IMR-90 (cell line): ENCODE measurements around the gene PCSK6. TPM values are rescaled to one million over a fixed set of nuclear protein-coding genes. Genes with fewer than 3 reads are reported as not detected.

Experiments
- ATAC-seq: fragments of 200-7000 bp; cut with Tn5 transposase; 2 replicates; pipeline ENCODE4 v1.9.1; 2020; ENCODE audit warnings: low read depth, mild to moderate bottlenecking, moderate library complexity
- BruUV-seq: library from RNA; stranded (reverse); fragments of 400-500 nt; replicated peaks from 2 replicates; lab custom pipeline; 2021; lab: Mats Ljungman, UMichigan
- CTCF ChIA-PET: fragments of 300-600 bp; formaldehyde crosslinking; extraction: SDS; loops from one replicate; lab custom pipeline; 2021; ENCODE audit warnings: antibody characterized with exemption; lab: Yijun Ruan, JAX
- POLR2A ChIA-PET: fragments of 300-600 bp; sonication (Branson Sonifier 250); formaldehyde crosslinking; loops from one replicate; lab custom pipeline; 2022; ENCODE audit warnings: antibody characterized with exemption; ENCODE audit not compliant: unreplicated experiment; lab: Charles Lee
- DNase-seq: peaks from one replicate; pipeline ENCODE4 v3.0.0; 2013
- H2AFZ ChIP-seq: replicated peaks from 2 replicates; pipeline ENCODE3; 2013; ENCODE audit warnings: low read length, mild to moderate bottlenecking; ENCODE audit not compliant: poor library complexity
- H2AK5ac ChIP-seq: 2 replicates; pipeline ENCODE4 v1.6.1; 2013; ENCODE audit warnings: low read depth, low read length, inconsistent platforms
- H2AK9ac ChIP-seq: replicated peaks from 2 replicates; pipeline ENCODE3; 2013; ENCODE audit warnings: mild to moderate bottlenecking, low read depth, low read length, moderate library complexity; ENCODE audit not compliant: poor library complexity
- H2BK120ac ChIP-seq: 2 replicates; pipeline ENCODE4 v1.6.1; 2013; ENCODE audit warnings: low read depth, low read length, inconsistent platforms
- H2BK15ac ChIP-seq: 3 replicates; pipeline ENCODE4 v1.6.1; 2013; ENCODE audit warnings: low read depth, low read length, inconsistent platforms
- H2BK20ac ChIP-seq: 2 replicates; pipeline ENCODE4 v1.6.1; 2013; ENCODE audit warnings: low read depth, mild to moderate bottlenecking, inconsistent platforms, low read length, moderate library complexity
- H2BK5ac ChIP-seq: 2 replicates; pipeline ENCODE4 v1.6.1; 2013; ENCODE audit warnings: mild to moderate bottlenecking, low read depth, low read length, inconsistent platforms; ENCODE audit not compliant: poor library complexity, severe bottlenecking
- H3K14ac ChIP-seq: replicated peaks from 2 replicates; pipeline ENCODE4 v1.6.1; 2013; ENCODE audit warnings: low read depth, low read length, inconsistent platforms
- H3K18ac ChIP-seq: 2 replicates; pipeline ENCODE4 v1.6.1; 2013; ENCODE audit warnings: low read depth, low read length, control low read depth
- H3K23ac ChIP-seq: 2 replicates; pipeline ENCODE4 v1.6.1; 2013; ENCODE audit warnings: low read depth, low read length, inconsistent platforms
- H3K27ac ChIP-seq: 2 replicates; pipeline ENCODE4 v1.5.1; 2013; ENCODE audit warnings: mild to moderate bottlenecking, control low read depth, low read length; ENCODE audit not compliant: insufficient read depth
- H3K27me3 ChIP-seq: 2 replicates; pipeline ENCODE4 v1.6.1; 2013; ENCODE audit warnings: low read length; ENCODE audit not compliant: control insufficient read depth, insufficient read depth
- H3K36me3 ChIP-seq: 2 replicates; pipeline ENCODE4 v1.6.1; 2013; ENCODE audit warnings: low read length, mixed read lengths; ENCODE audit not compliant: control insufficient read depth, insufficient read depth
- H3K4ac ChIP-seq: 2 replicates; pipeline ENCODE4 v1.6.1; 2013; ENCODE audit warnings: low read depth, low read length, inconsistent platforms
- H3K4me1 ChIP-seq: 2 replicates; pipeline ENCODE4 v1.6.1; 2013; ENCODE audit warnings: low read length, mixed read lengths; ENCODE audit not compliant: control insufficient read depth, insufficient read depth
- H3K4me2 ChIP-seq: 2 replicates; pipeline ENCODE4 v1.6.1; 2013; ENCODE audit warnings: low read depth, mild to moderate bottlenecking, control low read depth, low read length, moderate library complexity
- H3K4me3 ChIP-seq: 2 replicates; pipeline ENCODE4 v1.5.1; 2013; ENCODE audit warnings: low read depth, mild to moderate bottlenecking, control low read depth, low read length, moderate library complexity; ENCODE audit not compliant: insufficient read depth
- H3K56ac ChIP-seq: 2 replicates; pipeline ENCODE4 v1.6.1; 2013; ENCODE audit warnings: low read length, inconsistent platforms; ENCODE audit not compliant: insufficient read depth; ENCODE audit errors: extremely low read depth
- H3K79me1 ChIP-seq, 2 experiments: 2 replicates each; pipeline ENCODE4 v1.6.1; 2013; ENCODE audit warnings: low read length in 2 of 2, inconsistent platforms in 1 of 2, low read depth in 1 of 2
- H3K9ac ChIP-seq: 2 replicates; pipeline ENCODE4 v1.6.1; 2013; ENCODE audit warnings: low read depth, low read length, control low read depth
- H3K9me1 ChIP-seq: 2 replicates; pipeline ENCODE4 v1.6.1; 2013; ENCODE audit warnings: low read length, inconsistent platforms; ENCODE audit not compliant: insufficient read depth
- H3K9me3 ChIP-seq: 2 replicates; pipeline ENCODE4 v1.6.1; 2013; ENCODE audit warnings: low read length; ENCODE audit not compliant: control insufficient read depth, insufficient read depth
- H4K20me1 ChIP-seq: 2 replicates; pipeline ENCODE4 v1.6.1; 2013; ENCODE audit warnings: low read length, inconsistent platforms; ENCODE audit not compliant: insufficient read depth
- H4K5ac ChIP-seq: 2 replicates; pipeline ENCODE4 v1.6.1; 2013; ENCODE audit warnings: mild to moderate bottlenecking, low read depth, low read length, control low read depth
- H4K8ac ChIP-seq, 2 experiments: 2 replicates each; pipeline ENCODE4 v1.6.1; 2013; ENCODE audit warnings: low read depth in 2 of 2, low read length in 2 of 2, control low read depth in 1 of 2, inconsistent platforms in 1 of 2
- H4K91ac ChIP-seq: 2 replicates; pipeline ENCODE4 v1.6.1; 2013; ENCODE audit warnings: low read depth, low read length, inconsistent platforms; ENCODE audit not compliant: insufficient read depth
- BHLHE40 ChIP-seq: fragments of 150-350 bp; IDR thresholded peaks from 2 replicates; pipeline ENCODE4 v1.6.1; 2016; ENCODE audit warnings: mild to moderate bottlenecking, low read depth, low read length
- CEBPB ChIP-seq: IDR thresholded peaks from 2 replicates; pipeline ENCODE4 v1.6.1; 2012; ENCODE audit warnings: low read depth, low read length, improper control_type of control experiment
- CHD1 ChIP-seq: IDR thresholded peaks from 2 replicates; pipeline ENCODE4 v1.6.1; 2012; ENCODE audit warnings: low read depth, low read length, improper control_type of control experiment
- ELK1 ChIP-seq: fragments of 150-350 bp; IDR thresholded peaks from 2 replicates; pipeline ENCODE4 v1.6.1; 2016; ENCODE audit warnings: low read depth, mild to moderate bottlenecking, low read length, moderate library complexity, borderline replicate concordance
- FOS ChIP-seq: fragments of 150-350 bp; IDR thresholded peaks from 2 replicates; pipeline ENCODE4 v1.6.1; 2016; ENCODE audit warnings: low read depth, low read length
- MAFK ChIP-seq: IDR thresholded peaks from 2 replicates; pipeline ENCODE4 v1.6.1; 2012; ENCODE audit warnings: low read depth, low read length, improper control_type of control experiment
- MAZ ChIP-seq: IDR thresholded peaks from 2 replicates; pipeline ENCODE4 v1.6.1; 2012; ENCODE audit warnings: low read depth, mild to moderate bottlenecking, low read length, improper control_type of control experiment, moderate library complexity, borderline replicate concordance
- MXI1 ChIP-seq: IDR thresholded peaks from 2 replicates; pipeline ENCODE4 v1.6.1; 2012; ENCODE audit warnings: low read depth, mild to moderate bottlenecking, low read length, moderate library complexity, borderline replicate concordance
- POLR2A ChIP-seq: IDR thresholded peaks from 2 replicates; pipeline ENCODE4 v1.6.1; 2012; ENCODE audit warnings: mild to moderate bottlenecking, low read depth, low read length
- RAD21 ChIP-seq: IDR thresholded peaks from 2 replicates; pipeline ENCODE4 v1.6.1; 2012; ENCODE audit warnings: low read length, improper control_type of control experiment
- RCOR1 ChIP-seq: IDR thresholded peaks from 2 replicates; pipeline ENCODE4 v1.6.1; 2012; ENCODE audit warnings: mild to moderate bottlenecking, low read length, improper control_type of control experiment; ENCODE audit not compliant: insufficient replicate concordance
- RFX5 ChIP-seq: IDR thresholded peaks from 2 replicates; pipeline ENCODE4 v1.8.0; 2012; ENCODE audit warnings: low read depth, mild to moderate bottlenecking, low read length, moderate library complexity
- SMC3 ChIP-seq: fragments of 150-350 bp; IDR thresholded peaks from 2 replicates; pipeline ENCODE4 v1.6.1; 2016; ENCODE audit warnings: low read depth, mild to moderate bottlenecking, antibody characterized with exemption, low read length, moderate library complexity
- USF2 ChIP-seq: fragments of 150-350 bp; IDR thresholded peaks from 2 replicates; pipeline ENCODE4 v1.6.1; 2017; ENCODE audit warnings: mild to moderate bottlenecking, antibody characterized with exemption, low read length, low read depth
- WGBS, 2 experiments: methylation state at CpG; one replicate each; pipeline versions ENCODE4 v1.1.5 to v1.1.7; 2013; ENCODE audit warnings: missing lambda C conversion rate in 2 of 2; ENCODE audit not compliant: insufficient read length in 1 of 2; ENCODE audit errors: extremely low coverage in 2 of 2; 5-methylcytosine and 5-hydroxymethylcytosine counted together
- dilution Hi-C: fragments of 300-500 bp; cut with HindIII; formaldehyde crosslinking; loops from one replicate; pipeline ENCODE4 v1.14.3; 2018; ENCODE audit warnings: low sequenced_read_pairs; ENCODE audit not compliant: unreplicated experiment
- in situ Hi-C: fragments of 300-500 bp; cut with MboI; formaldehyde crosslinking; loops from 3 replicates; pipeline ENCODE4 v1.14.3; 2019; ENCODE audit warnings: low sequenced_read_pairs, inconsistent platforms, mixed read lengths
- intact Hi-C: fragments of 100-400 bp; cut with micrococcal nuclease; formaldehyde crosslinking; loops from 2 replicates; pipeline ENCODE4 v1.10.0; 2022
- polyA plus RNA-seq, 3 experiments: library from polyadenylated mRNA; depleted of rRNA; stranded (reverse); fragments of >200 nt; gene quantifications; 2 replicates each; pipeline ENCODE4 v1.2.3, GENCODE V29; 2012; ENCODE audit warnings: low replicate concordance in 1 of 3
- total RNA-seq: library from RNA; depleted of rRNA; stranded (reverse); fragments of >200 nt; gene quantifications from 2 replicates; pipeline ENCODE4 v1.2.3, GENCODE V29; 2012
- TF ChIP-seq, protein P1 (sequence below): conservative IDR thresholded peaks from 2 replicates; pipeline ENCODE4 v1.5.1; 2012; ENCODE audit warnings: mild to moderate bottlenecking, low read depth, low read length, improper control_type of control experiment

PCSK6 gene
- total and polyA plus RNA-seq, 2 of the 4 experiments (the other 2 are of a cell fraction): not detected

DNA sequence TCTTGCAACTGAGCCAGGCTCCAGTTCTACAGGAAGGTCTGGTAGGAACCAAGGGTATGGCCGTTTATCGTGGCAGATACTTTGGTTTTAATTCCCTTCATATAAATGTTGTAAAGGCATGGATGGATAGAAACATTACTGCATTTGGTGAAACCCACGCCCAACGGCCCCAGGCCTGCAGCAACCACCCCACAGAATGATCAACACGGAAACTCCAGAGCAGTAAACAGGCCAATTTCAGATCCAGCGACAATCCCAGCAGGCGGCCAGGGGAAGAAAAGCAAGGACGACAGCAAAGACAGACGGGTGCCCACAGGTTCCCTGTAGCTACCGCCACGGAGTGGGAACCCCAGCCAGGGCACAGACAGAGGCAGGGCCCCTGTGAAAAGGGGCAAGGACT is 32.6 kb upstream of the PCSK6 start:
- H3K27ac ChIP-seq: no peak overlapping the region
- H3K4me2 ChIP-seq: no peak overlapping the region
- intact Hi-C loops: no loop called here
- no peak overlapping the region for H3K18ac ChIP-seq
- POLR2A ChIA-PET: no interaction called here
- dilution Hi-C loops: no loop called here
- no peak overlapping the region for H3K9ac ChIP-seq
- H2BK20ac ChIP-seq: no peak overlapping the region
- no TSS peak for BruUV-seq
- H2BK15ac ChIP-seq: no peak overlapping the region
- no peak overlapping the region for H2AFZ ChIP-seq
- CTCF ChIA-PET: no interaction called here
- H2BK5ac ChIP-seq: no peak overlapping the region
- H3K4ac ChIP-seq: no peak overlapping the region
- H3K4me3 ChIP-seq: no peak overlapping the region
- no peak overlapping the region for H2AK5ac ChIP-seq
- no peak for ATAC-seq
- no peaks in the 10 kb centered on the region for H3K9me1 ChIP-seq
- H4K20me1 ChIP-seq: no peaks in the 10 kb centered on the region
- H3K23ac ChIP-seq: no peak overlapping the region
- H4K91ac ChIP-seq: no peak overlapping the region
- 63% methylated on average over 4 of the region's 11 CpGs; no CpG with 5 or more reads in 1 of the 2 experiments for WGBS, 2 experiments
- H3K79me1 ChIP-seq: no peaks in the 10 kb centered on the region
- no peak overlapping the region for H4K5ac ChIP-seq
- H3K56ac ChIP-seq: no peak overlapping the region
- H3K36me3 ChIP-seq: no peaks in the 10 kb centered on the region
- no peaks in the 10 kb centered on the region for H3K4me1 ChIP-seq
- TF ChIP-seq MXI1: no peak
- TF ChIP-seq FOS: no peak
- TF ChIP-seq CHD1: no peak
- no peak for TF ChIP-seq RFX5
- no peak for TF ChIP-seq MAZ
- TF ChIP-seq BHLHE40: no peak
- TF ChIP-seq MAFK: no peak
- TF ChIP-seq USF2: no peak
- no peak for TF ChIP-seq CEBPB
- TF ChIP-seq, protein P1, sequence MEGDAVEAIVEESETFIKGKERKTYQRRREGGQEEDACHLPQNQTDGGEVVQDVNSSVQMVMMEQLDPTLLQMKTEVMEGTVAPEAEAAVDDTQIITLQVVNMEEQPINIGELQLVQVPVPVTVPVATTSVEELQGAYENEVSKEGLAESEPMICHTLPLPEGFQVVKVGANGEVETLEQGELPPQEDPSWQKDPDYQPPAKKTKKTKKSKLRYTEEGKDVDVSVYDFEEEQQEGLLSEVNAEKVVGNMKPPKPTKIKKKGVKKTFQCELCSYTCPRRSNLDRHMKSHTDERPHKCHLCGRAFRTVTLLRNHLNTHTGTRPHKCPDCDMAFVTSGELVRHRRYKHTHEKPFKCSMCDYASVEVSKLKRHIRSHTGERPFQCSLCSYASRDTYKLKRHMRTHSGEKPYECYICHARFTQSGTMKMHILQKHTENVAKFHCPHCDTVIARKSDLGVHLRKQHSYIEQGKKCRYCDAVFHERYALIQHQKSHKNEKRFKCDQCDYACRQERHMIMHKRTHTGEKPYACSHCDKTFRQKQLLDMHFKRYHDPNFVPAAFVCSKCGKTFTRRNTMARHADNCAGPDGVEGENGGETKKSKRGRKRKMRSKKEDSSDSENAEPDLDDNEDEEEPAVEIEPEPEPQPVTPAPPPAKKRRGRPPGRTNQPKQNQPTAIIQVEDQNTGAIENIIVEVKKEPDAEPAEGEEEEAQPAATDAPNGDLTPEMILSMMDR: no peak
- TF ChIP-seq RCOR1: no peak
- TF ChIP-seq ELK1: no peak
- TF ChIP-seq SMC3: no peak
- TF ChIP-seq RAD21: no peak
- TF ChIP-seq POLR2A: no peak
- no peak overlapping the region for H2AK9ac ChIP-seq
- DNase-seq: no peak
- in situ Hi-C loops: no loop called here
- H3K9me3 ChIP-seq: no peaks in the 10 kb centered on the region; the same call in 1 of the 2 replicates
- no peak overlapping the region for H2BK120ac ChIP-seq
- peaks cover 22% of the 10 kb centered on the region for H3K27me3 ChIP-seq
- no peak overlapping the region for H4K8ac ChIP-seq
- no peak overlapping the region for H3K14ac ChIP-seq
